Activated naive CD4-positive, alpha-beta T cell treated with anti-CD3 and anti-CD28 coated beads, Interleukin-2, amount 10 ng/mL, durations not matched to agents 7 days and 5 days (primary cell): ENCODE results near the gene HRH2.
"Not testable (repeated sequence)": the region's sequence is repeated elsewhere in the genome, so short reads cannot be mapped to it uniquely, and the experiment has no call there.

Experiments used
- CTCF ChIA-PET: fragments of 350-600 bp; sonication (Branson Sonifier 250); formaldehyde crosslinking; loops from one replicate; lab custom pipeline; 2021; ENCODE audit warnings: antibody characterized with exemption; lab: Charles Lee
- DNase-seq: peaks from one replicate; pipeline ENCODE4 v3.0.0-alpha.2; 2020
- H3K27ac Mint-ChIP-seq: one replicate; pipeline ENCODE4 v1.8.0; 2021; ENCODE audit warnings: mild to moderate bottlenecking, moderate library complexity, mixed read lengths
- H3K27me3 Mint-ChIP-seq: one replicate; pipeline ENCODE4 v1.8.0; 2021; ENCODE audit warnings: mild to moderate bottlenecking, mixed read lengths
- H3K36me3 Mint-ChIP-seq: one replicate; pipeline ENCODE4 v1.8.0; 2021; ENCODE audit warnings: mixed read lengths
- H3K4me1 Mint-ChIP-seq: one replicate; pipeline ENCODE4 v1.8.0; 2021; ENCODE audit warnings: mixed read lengths
- H3K4me3 Mint-ChIP-seq: one replicate; pipeline ENCODE4 v1.8.0; 2021; ENCODE audit warnings: mild to moderate bottlenecking, moderate library complexity, mixed read lengths
- H3K9me3 Mint-ChIP-seq: one replicate; pipeline ENCODE4 v1.8.0; 2021; ENCODE audit warnings: mixed read lengths

The HRH2 gene

GRCh38 chr5:175711472-175712312, 53.8 kb downstream of the HRH2 start:
- Mint-ChIP-seq H3K36me3 (peaks cover 26% of the 10 kb centered on the region), H3K4me3 (no peak overlapping the region), H3K27me3 (peaks cover 13% of the 10 kb centered on the region), H3K9me3 (peaks cover 22% of the 10 kb centered on the region), H3K27ac (peak overlapping the region; percentile 6), H3K4me1 (no peaks in the 10 kb centered on the region)
- peak; percentile 16 for DNase-seq
- CTCF ChIA-PET: interaction anchor here (1.7 kb wide), 1 partner anchor 10 kb away, joined by 4 read pairs; no protein-coding TSS in a partner anchor

GRCh38 chr5:175712313-175712680, 54.4 kb downstream of the HRH2 start:
- Mint-ChIP-seq H3K9me3 (peaks cover 28% of the 10 kb centered on the region), H3K4me3 (no peak overlapping the region), H3K27ac (no peak overlapping the region), H3K4me1 (no peaks in the 10 kb centered on the region), H3K36me3 (peaks cover 24% of the 10 kb centered on the region), H3K27me3 (peaks cover 16% of the 10 kb centered on the region)
- DNase-seq: no peak
- CTCF ChIA-PET: no interaction called here

DNA sequence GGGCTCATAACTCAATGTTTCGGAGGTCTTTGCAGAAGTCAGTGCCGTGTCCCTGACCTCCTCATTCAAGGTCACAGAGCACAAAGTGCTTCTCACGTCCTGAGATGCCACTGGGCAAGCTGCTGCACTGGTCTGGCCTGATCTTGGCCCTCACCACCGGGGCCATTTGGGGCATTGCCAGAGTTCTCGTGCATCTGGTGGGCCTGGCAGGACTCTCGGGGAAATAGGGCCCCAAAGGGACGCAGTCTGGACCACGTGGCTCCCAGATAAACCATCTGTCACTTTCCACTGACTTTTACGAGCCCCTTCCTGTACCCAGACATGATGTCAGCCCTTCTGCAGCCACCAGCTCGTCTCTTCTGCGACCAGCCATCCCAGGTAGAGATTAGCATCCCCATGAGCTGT, 54.8 kb downstream of the HRH2 start:
- Mint-ChIP-seq H3K4me3 (no peak overlapping the region), H3K27ac (no peak overlapping the region), H3K36me3 (peaks cover 24% of the 10 kb centered on the region), H3K4me1 (no peaks in the 10 kb centered on the region), H3K27me3 (peaks cover 16% of the 10 kb centered on the region), H3K9me3 (peaks cover 30% of the 10 kb centered on the region)
- peak; percentile 4 for DNase-seq
- CTCF ChIA-PET: interaction anchor here (2.3 kb wide), 1 partner anchor 179 kb away, joined by 7 read pairs; no protein-coding TSS in a partner anchor

DNA sequence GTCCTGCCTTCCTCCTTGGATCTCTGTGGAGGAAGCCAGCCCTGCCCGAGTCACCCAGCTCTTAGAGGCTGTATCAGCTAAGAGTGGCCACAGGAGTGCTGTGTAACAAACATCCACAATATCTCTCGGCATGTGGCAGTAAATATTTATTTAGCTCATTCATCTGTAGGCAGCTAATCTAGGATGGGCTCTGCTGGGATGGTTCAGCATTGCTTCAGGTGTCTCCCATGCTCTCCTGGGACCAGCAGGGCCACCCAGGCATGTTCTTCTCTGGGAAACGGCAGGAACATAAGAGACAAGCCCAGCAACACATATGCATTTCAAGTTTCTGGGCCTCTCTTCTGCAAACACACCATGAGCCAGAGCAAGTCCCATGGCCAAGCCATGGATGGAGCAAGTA, 56.1 kb downstream of the HRH2 start:
- H3K27me3 Mint-ChIP-seq: peaks cover 16% of the 10 kb centered on the region
- peaks cover 6% of the 10 kb centered on the region for H3K4me1 Mint-ChIP-seq
- H3K36me3 Mint-ChIP-seq: peaks cover 17% of the 10 kb centered on the region

DNA sequence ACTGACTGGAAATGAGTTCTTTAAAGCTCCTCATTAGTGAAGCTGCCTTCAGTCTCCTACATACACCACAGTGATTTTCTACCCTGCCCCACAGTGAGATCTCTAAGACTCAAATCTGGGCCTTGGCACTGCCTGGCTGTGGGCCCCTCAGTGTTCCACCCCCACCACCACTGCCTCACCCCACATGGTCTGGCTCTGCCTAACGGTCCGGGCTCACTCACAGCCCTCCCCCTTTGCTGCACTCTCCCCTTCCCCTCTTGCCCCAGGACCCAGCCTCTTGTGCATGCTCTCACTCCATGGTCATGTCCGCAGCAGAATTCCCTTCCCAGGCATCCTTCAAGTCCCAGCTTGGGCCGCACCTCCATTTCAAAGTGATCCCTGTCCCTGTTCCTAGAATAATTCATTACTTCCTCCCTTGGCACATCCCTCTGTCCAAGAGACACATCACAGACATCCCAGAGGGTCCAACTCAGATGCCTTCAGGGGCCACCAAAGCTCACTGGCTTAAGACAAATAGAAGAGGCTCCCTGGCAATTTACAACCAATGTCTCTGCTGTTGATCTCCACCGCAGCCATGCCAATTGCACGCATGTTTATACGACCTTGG, 56.7 kb downstream of the HRH2 start:
- Mint-ChIP-seq H3K4me3 (no peak overlapping the region), H3K9me3 (peaks cover 30% of the 10 kb centered on the region), H3K27ac (no peak overlapping the region), H3K36me3 (peaks cover 10% of the 10 kb centered on the region), H3K4me1 (peaks cover 6% of the 10 kb centered on the region), H3K27me3 (peaks cover 16% of the 10 kb centered on the region)
- DNase-seq: peak; percentile 8
- CTCF ChIA-PET: interaction anchor here (1.0 to 2.4 kb wide), 3 partner anchors 12 to 181 kb away, joined by 3 to 7 read pairs (median 6); no protein-coding TSS in a partner anchor

More for the DNA sequence above, 56.1 kb downstream of the HRH2 start:
- CTCF ChIA-PET: interaction anchor here (2.3 kb wide), 1 partner anchor 180 kb away, joined by 7 read pairs; no protein-coding TSS in a partner anchor
- Mint-ChIP-seq H3K27ac (no peak overlapping the region), H3K9me3 (peaks cover 30% of the 10 kb centered on the region), H3K4me3 (no peak overlapping the region)
- DNase-seq: peak; percentile 14

- Mint-ChIP-seq H3K4me1 (peaks cover 6% of the 10 kb centered on the region), H3K9me3 (peaks cover 30% of the 10 kb centered on the region), H3K36me3 (peaks cover 3% of the 10 kb centered on the region), H3K4me3 (no peak overlapping the region), H3K27ac (no peak overlapping the region), H3K27me3 (peaks cover 16% of the 10 kb centered on the region)
- CTCF ChIA-PET: interaction anchor here (0.7 to 2.4 kb wide), 2 partner anchors 14 to 182 kb away, joined by 4 to 6 read pairs; no protein-coding TSS in a partner anchor
- no peak for DNase-seq
These were observed 58.0 kb downstream of the HRH2 start for GRCh38 chr5:175715627-175716522.

- peaks cover 6% of the 10 kb centered on the region for H3K4me1 Mint-ChIP-seq
- H3K27ac Mint-ChIP-seq: no peak overlapping the region
- no peak for DNase-seq
- H3K36me3 Mint-ChIP-seq: peaks cover 2% of the 10 kb centered on the region
- H3K4me3 Mint-ChIP-seq: no peak overlapping the region
- peaks cover 16% of the 10 kb centered on the region for H3K27me3 Mint-ChIP-seq
- peaks cover 30% of the 10 kb centered on the region for H3K9me3 Mint-ChIP-seq
- CTCF ChIA-PET: interaction anchor here (0.9 to 4.1 kb wide), 11 partner anchors 9 to 240 kb away, joined by 4 to 99 read pairs (median 5); partner anchors contain the start of gene SFXN1
These were observed 60.0 kb downstream of the HRH2 start for GRCh38 chr5:175717837-175718236.

GRCh38 chr5:175718401-175719108, 60.7 kb downstream of the HRH2 start:
- H3K27me3 Mint-ChIP-seq: peaks cover 15% of the 10 kb centered on the region
- DNase-seq: peak; percentile 74
- no peak overlapping the region for H3K4me3 Mint-ChIP-seq
- no peak overlapping the region for H3K27ac Mint-ChIP-seq
- H3K4me1 Mint-ChIP-seq: peaks cover 6% of the 10 kb centered on the region
- peaks cover 30% of the 10 kb centered on the region for H3K9me3 Mint-ChIP-seq
- H3K36me3 Mint-ChIP-seq: peaks cover 2% of the 10 kb centered on the region
- CTCF ChIA-PET: interaction anchor here (0.7 to 4.1 kb wide), 23 partner anchors 9 to 767 kb away, joined by 3 to 99 read pairs (median 4); partner anchors contain the start of gene SFXN1

DNA sequence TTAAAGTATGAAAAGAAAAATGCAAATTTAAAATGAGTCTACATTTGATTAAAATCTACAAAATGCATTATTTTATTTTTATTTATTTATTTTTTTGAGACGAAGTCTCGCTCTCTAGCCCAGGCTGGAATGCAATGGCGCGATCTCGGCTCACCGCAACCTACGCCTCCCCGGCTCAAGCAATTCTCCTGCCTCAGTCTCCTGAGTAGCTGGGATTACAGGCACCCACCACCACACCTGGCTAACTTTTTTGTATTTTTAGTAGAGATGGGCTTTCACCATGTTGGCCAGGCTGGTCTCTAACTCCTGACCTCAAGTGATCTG, 61.2 kb downstream of the HRH2 start:
- peaks cover 10% of the 10 kb centered on the region for H3K27me3 Mint-ChIP-seq
- CTCF ChIA-PET: interaction anchor here (0.6 to 4.1 kb wide), 20 partner anchors 8 to 768 kb away, joined by 3 to 99 read pairs (median 4); no protein-coding TSS in a partner anchor
- not testable (repeated sequence) for H3K36me3 Mint-ChIP-seq, DNase-seq, H3K4me1 Mint-ChIP-seq, H3K27ac Mint-ChIP-seq, H3K4me3 Mint-ChIP-seq
- peaks cover 27% of the 10 kb centered on the region for H3K9me3 Mint-ChIP-seq

GRCh38 chr5:175724314-175725275, 66.7 kb downstream of the HRH2 start:
- no peaks in the 10 kb centered on the region for H3K36me3 Mint-ChIP-seq
- CTCF ChIA-PET: interaction anchor here (1.7 kb wide), 1 partner anchor 191 kb away, joined by 5 read pairs; no protein-coding TSS in a partner anchor

DNA sequence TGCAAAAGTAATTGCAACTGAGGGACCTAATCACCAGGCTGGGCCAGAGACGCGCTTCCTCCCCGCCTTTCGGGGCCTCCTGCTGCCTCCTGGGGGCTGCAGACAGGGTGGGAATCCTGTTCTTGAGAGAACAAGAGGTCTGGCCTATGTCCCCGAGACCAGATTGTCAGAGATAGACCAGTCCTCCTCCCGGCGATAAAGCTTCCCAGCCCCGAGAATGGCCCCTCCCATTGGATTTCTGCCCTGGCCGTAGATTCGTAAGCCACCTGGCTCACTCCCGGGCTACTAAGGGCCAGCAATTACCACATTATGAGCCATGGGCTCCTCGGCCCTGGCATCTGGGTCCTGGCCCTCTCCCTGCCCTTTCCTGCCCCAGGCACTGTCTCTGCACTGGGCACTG, 70.4 kb downstream of the HRH2 start:
- CTCF ChIA-PET: interaction anchor here (0.6 to 3.5 kb wide), 9 partner anchors 9 to 819 kb away, joined by 3 to 31 read pairs (median 9); partner anchors contain the start of gene CPLX2
- peaks cover 9% of the 10 kb centered on the region for H3K4me1 Mint-ChIP-seq
- H3K4me3 Mint-ChIP-seq: no peak overlapping the region
- no peaks in the 10 kb centered on the region for H3K36me3 Mint-ChIP-seq
- H3K27ac Mint-ChIP-seq: no peak overlapping the region
- H3K9me3 Mint-ChIP-seq: no peaks in the 10 kb centered on the region
- H3K27me3 Mint-ChIP-seq: peaks cover 53% of the 10 kb centered on the region
- DNase-seq: no peak

More at GRCh38 chr5:175724314-175725275, 66.7 kb downstream of the HRH2 start:
- H3K9me3 Mint-ChIP-seq: no peaks in the 10 kb centered on the region
- DNase-seq: no peak
- H3K4me1 Mint-ChIP-seq: peaks cover 4% of the 10 kb centered on the region
- H3K27me3 Mint-ChIP-seq: peaks cover 25% of the 10 kb centered on the region
- no peak overlapping the region for H3K27ac Mint-ChIP-seq
- H3K4me3 Mint-ChIP-seq: no peak overlapping the region
